AG04450 (cell line): ENCODE measurements around the gene DSE. TPM values are rescaled to one million over a fixed set of nuclear protein-coding genes. Genes with fewer than 3 reads are reported as not detected.

Experiments used
- CTCF ChIA-PET: fragments of 300-600, 350-600 bp; formaldehyde crosslinking; extraction: SDS; loops from one replicate; lab custom pipeline; 2022; ENCODE audit warnings: antibody characterized with exemption, inconsistent platforms; lab: Charles Lee
- POLR2A ChIA-PET: fragments of 350-600 bp; formaldehyde crosslinking; extraction: SDS; loops from one replicate; lab custom pipeline; 2021; ENCODE audit warnings: antibody characterized with exemption, inconsistent platforms; lab: Yijun Ruan, JAX
- DNase-seq: peaks from one replicate; pipeline ENCODE4 v3.0.0-alpha.2; 2011; ENCODE audit warnings: low read depth, low spot score
- H3K27ac ChIP-seq: one replicate; pipeline ENCODE4 v1.5.1; 2012; ENCODE audit warnings: low read depth, low read length, control low read depth
- H3K27me3 ChIP-seq: one replicate; pipeline ENCODE4 v1.6.0; 2012; ENCODE audit warnings: low read length; ENCODE audit not compliant: control insufficient read depth, insufficient read depth
- H3K4me3 ChIP-seq: 2 replicates; pipeline ENCODE4 v1.5.1; 2011; ENCODE audit warnings: mild to moderate bottlenecking, low read depth, low read length, control low read depth
- H3K9me3 ChIP-seq: 2 replicates; pipeline ENCODE4 v1.5.1; 2012; ENCODE audit warnings: low read length; ENCODE audit not compliant: control insufficient read depth, insufficient read depth
- CTCF ChIP-seq: IDR thresholded peaks from 2 replicates; pipeline ENCODE4 v1.5.1; 2011; ENCODE audit warnings: low read depth, low read length, control low read depth, inconsistent platforms
- polyA plus RNA-seq: library from polyadenylated mRNA; depleted of rRNA; stranded (reverse); fragments of >200 nt; gene quantifications from 2 replicates; pipeline ENCODE4 v1.2.3, GENCODE V29; 2011

Gene DSE
- polyA plus RNA-seq, 1 experiment, result 86.2 TPM

- CTCF ChIA-PET, result no interaction called here
- TF ChIP-seq CTCF, result no peak
Observed at GRCh38 chr6:116396441-116396840, 25.7 kb downstream of the DSE start.

GRCh38 chr6:116397914-116398313 is 27.2 kb downstream of the DSE start:
- no peak overlapping the region; the same call in 1 of the 2 replicates for H3K4me3 ChIP-seq
- POLR2A ChIA-PET, result no interaction called here

More at GRCh38 chr6:116396441-116396840, 25.7 kb downstream of the DSE start:
- DNase-seq, result no peak
- H3K27me3 ChIP-seq, result no peaks in the 10 kb centered on the region
- no peak overlapping the region for H3K27ac ChIP-seq
- POLR2A ChIA-PET, result interaction anchor here (1.0 kb wide), 1 partner anchor 25 kb away, joined by 6 read pairs; no protein-coding TSS in a partner anchor
- H3K4me3 ChIP-seq, result no peak overlapping the region
- no peaks in the 10 kb centered on the region; the same call in 1 of the 2 replicates for H3K9me3 ChIP-seq

GRCh38 chr6:116398316-116399010 is 27.7 kb downstream of the DSE start:
- H3K4me3 ChIP-seq, result peak overlapping the region; percentile 5
- no peak for DNase-seq
- ChIA-PET POLR2A (interaction anchor here (0.8 kb wide), 1 partner anchor 9 kb away, joined by 5 read pairs; no protein-coding TSS in a partner anchor), CTCF (no interaction called here)
- no peak for TF ChIP-seq CTCF
- no peaks in the 10 kb centered on the region for H3K27me3 ChIP-seq
- H3K27ac ChIP-seq, result peak overlapping the region; percentile 75
- H3K9me3 ChIP-seq, result no peaks in the 10 kb centered on the region; the same call in 1 of the 2 replicates

More at GRCh38 chr6:116397914-116398313, 27.2 kb downstream of the DSE start:
- DNase-seq, result no peak
- TF ChIP-seq CTCF, result no peak
- CTCF ChIA-PET, result no interaction called here
- Histone ChIP-seq H3K9me3 (no peaks in the 10 kb centered on the region; the same call in 1 of the 2 replicates), H3K27me3 (no peaks in the 10 kb centered on the region), H3K27ac (no peak overlapping the region)

GRCh38 chr6:116399287-116399686 is 28.5 kb downstream of the DSE start:
- ChIA-PET POLR2A (no interaction called here), CTCF (no interaction called here)
- TF ChIP-seq CTCF, result no peak
- H3K4me3 ChIP-seq, result no peak overlapping the region
- H3K27me3 ChIP-seq, result no peaks in the 10 kb centered on the region
- H3K27ac ChIP-seq, result peak overlapping the region; percentile 32
- H3K9me3 ChIP-seq, result no peaks in the 10 kb centered on the region; the same call in 1 of the 2 replicates
- no peak for DNase-seq

- no peaks in the 10 kb centered on the region for H3K27me3 ChIP-seq
- ChIA-PET POLR2A (interaction anchor here (1.2 kb wide), 1 partner anchor 29 kb away, joined by 4 read pairs; no protein-coding TSS in a partner anchor), CTCF (interaction anchor here (0.9 to 1.3 kb wide), 3 partner anchors 111 to 132 kb away, joined by 5 to 6 read pairs (median 5); partner anchors contain the start of gene CALHM5)
- no peak overlapping the region for H3K4me3 ChIP-seq
- H3K27ac ChIP-seq, result no peak overlapping the region
- TF ChIP-seq CTCF, result no peak
- H3K9me3 ChIP-seq, result no peaks in the 10 kb centered on the region
- DNase-seq, result no peak
Observed at GRCh38 chr6:116400328-116400727, 29.6 kb downstream of the DSE start.
